Natural killer cell (primary cell): ENCODE measurements around the gene SGCD. TPM values are rescaled to one million over a fixed set of nuclear protein-coding genes. Genes with fewer than 3 reads are reported as not detected.

Experiments
- ATAC-seq, 3 donors: fragments of 150-1000 bp in 2 of 3; fragments of 200-7000 bp in 1 of 3; cut with Tn5 transposase; 1 replicate in 1 of 3; 2 replicates in 2 of 3; pipeline ENCODE4 v1.10.0; 2021; ENCODE audit warnings: mild to moderate bottlenecking in 2 of 3, moderate library complexity in 2 of 3
- DNase-seq, 2 donors: peaks; one replicate each; pipeline versions ENCODE4 v3.0.0 to v3.0.0-alpha.2; 2013 to 2021; ENCODE audit warnings: mixed read lengths in 1 of 2
- H3K27ac ChIP-seq: one replicate; pipeline ENCODE4 v1.5.1; 2013; ENCODE audit warnings: mild to moderate bottlenecking, low read length
- H3K27me3 ChIP-seq: one replicate; pipeline ENCODE4 v1.6.1; 2013; ENCODE audit warnings: low read length; ENCODE audit not compliant: control insufficient read depth, insufficient read depth
- H3K36me3 ChIP-seq: one replicate; pipeline ENCODE4 v1.6.1; 2013; ENCODE audit warnings: low read length; ENCODE audit not compliant: control insufficient read depth, insufficient read depth
- H3K4me1 ChIP-seq: one replicate; pipeline ENCODE4 v1.6.1; 2013; ENCODE audit warnings: low read length; ENCODE audit not compliant: control insufficient read depth, insufficient read depth
- H3K4me3 ChIP-seq: one replicate; pipeline ENCODE4 v1.5.1; 2013; ENCODE audit warnings: low read length
- H3K9me3 ChIP-seq: one replicate; pipeline ENCODE4 v1.6.1; 2013; ENCODE audit warnings: low read length; ENCODE audit not compliant: control insufficient read depth, insufficient read depth
- H3K27ac Mint-ChIP-seq, 2 donors: one replicate each; pipeline ENCODE4 v1.8.0; 2022; ENCODE audit warnings: mild to moderate bottlenecking in 2 of 2, mixed read lengths in 2 of 2, moderate library complexity in 1 of 2
- H3K27me3 Mint-ChIP-seq, 2 donors: one replicate each; pipeline ENCODE4 v1.8.0; 2022; ENCODE audit warnings: low read depth in 2 of 2, mixed read lengths in 2 of 2
- H3K36me3 Mint-ChIP-seq: one replicate; pipeline ENCODE4 v1.8.0; 2022; ENCODE audit warnings: mixed read lengths
- H3K4me1 Mint-ChIP-seq, 2 donors: one replicate each; pipeline ENCODE4 v1.8.0; 2022; ENCODE audit warnings: mixed read lengths in 2 of 2
- H3K4me3 Mint-ChIP-seq: one replicate; pipeline ENCODE4 v1.8.0; 2022; ENCODE audit warnings: mild to moderate bottlenecking, moderate library complexity, mixed read lengths
- H3K9me3 Mint-ChIP-seq, 2 donors: one replicate each; pipeline ENCODE4 v1.8.0; 2022; ENCODE audit warnings: mixed read lengths in 2 of 2
- CTCF ChIP-seq: fragments of 200-600 bp; IDR thresholded peaks from one replicate; pipeline ENCODE4 v1.8.0; 2022; ENCODE audit warnings: antibody characterized with exemption
- WGBS: methylation state at CpG from one replicate; pipeline ENCODE4 v1.1.7; 2013; ENCODE audit warnings: missing lambda C conversion rate; ENCODE audit not compliant: insufficient coverage; 5-methylcytosine and 5-hydroxymethylcytosine counted together
- intact Hi-C: fragments of 100-400 bp; cut with micrococcal nuclease; formaldehyde crosslinking; loops from one replicate; pipeline ENCODE4 v1.14.2; 2022
- total RNA-seq, 4 donors: library from RNA; stranded (reverse); fragments of 120-200 nt in 1 of 4; gene quantifications; one replicate each; pipeline versions ENCODE4 v1.2.3 to v1.2.4, GENCODE V29; 2013 to 2022

Gene SGCD
- total RNA-seq, 3 donors from 2014 or later (not counting 1 experiment from before 2014, with no cell fraction given) = 0.32 to 2.0 (median 1.4) TPM

- Histone ChIP-seq H3K27ac (no peak overlapping the region), H3K9me3 (no peaks in the 10 kb centered on the region), H3K27me3 (no peaks in the 10 kb centered on the region), H3K36me3 (no peaks in the 10 kb centered on the region), H3K4me3 (no peak overlapping the region), H3K4me1 (no peaks in the 10 kb centered on the region)
- DNase-seq = no peak
- H3K9me3 Mint-ChIP-seq = no peaks in the 10 kb centered on the region
- no peak overlapping the region for H3K27ac Mint-ChIP-seq
- H3K4me1 Mint-ChIP-seq = no peaks in the 10 kb centered on the region
- no peaks in the 10 kb centered on the region for H3K27me3 Mint-ChIP-seq
- no peak for TF ChIP-seq CTCF
- intact Hi-C loops = no loop called here
- H3K36me3 Mint-ChIP-seq = no peaks in the 10 kb centered on the region
- ATAC-seq = no peak
- 78% methylated on average over 1 of the region's 1 CpG for WGBS
- H3K4me3 Mint-ChIP-seq = no peak overlapping the region
These were observed 93.7 kb downstream of the SGCD start for GRCh38 chr5:156420665-156421064.

- Mint-ChIP-seq H3K27ac (no peak overlapping the region), H3K4me1 (no peaks in the 10 kb centered on the region), H3K36me3 (no peaks in the 10 kb centered on the region), H3K4me3 (no peak overlapping the region), H3K27me3 (peaks cover 0 to 5% of the 10 kb centered on the region in 2 donors), H3K9me3 (no peaks in the 10 kb centered on the region)
- WGBS = 64% methylated on average over 4 of the region's 4 CpGs
- no peak overlapping the region for H3K4me3 ChIP-seq
- H3K36me3 ChIP-seq = no peaks in the 10 kb centered on the region
- no peaks in the 10 kb centered on the region for H3K4me1 ChIP-seq
- ATAC-seq (no peak), DNase-seq (no peak)
- no peak for TF ChIP-seq CTCF
- H3K9me3 ChIP-seq = no peaks in the 10 kb centered on the region
- H3K27me3 ChIP-seq = no peaks in the 10 kb centered on the region
- no peak overlapping the region for H3K27ac ChIP-seq
- intact Hi-C loops = no loop called here
These were observed 94.8 kb downstream of the SGCD start for GRCh38 chr5:156421798-156422197.

GRCh38 chr5:156423597-156423996 is 96.6 kb downstream of the SGCD start:
- Mint-ChIP-seq H3K4me3 (no peak overlapping the region), H3K27me3 (peaks cover 2 to 7% of the 10 kb centered on the region in 2 donors), H3K36me3 (no peaks in the 10 kb centered on the region), H3K9me3 (no peaks in the 10 kb centered on the region), H3K27ac (no peak overlapping the region), H3K4me1 (no peaks in the 10 kb centered on the region)
- no peak for TF ChIP-seq CTCF
- Histone ChIP-seq H3K4me3 (no peak overlapping the region), H3K36me3 (no peaks in the 10 kb centered on the region), H3K9me3 (no peaks in the 10 kb centered on the region), H3K27ac (no peak overlapping the region), H3K27me3 (no peaks in the 10 kb centered on the region), H3K4me1 (no peaks in the 10 kb centered on the region)
- no peak for DNase-seq
- no peak for ATAC-seq
- 80% methylated on average over 3 of the region's 3 CpGs for WGBS
- intact Hi-C loops = no loop called here

GRCh38 chr5:156427315-156427714 is 100.4 kb downstream of the SGCD start:
- Mint-ChIP-seq H3K27me3 (peaks cover 8 to 27% of the 10 kb centered on the region in 2 donors), H3K4me3 (no peak overlapping the region), H3K27ac (no peak overlapping the region), H3K36me3 (no peaks in the 10 kb centered on the region), H3K9me3 (no peaks in the 10 kb centered on the region), H3K4me1 (no peaks in the 10 kb centered on the region)
- Histone ChIP-seq H3K4me1 (no peaks in the 10 kb centered on the region), H3K36me3 (no peaks in the 10 kb centered on the region), H3K9me3 (no peaks in the 10 kb centered on the region), H3K27ac (no peak overlapping the region), H3K4me3 (no peak overlapping the region), H3K27me3 (no peaks in the 10 kb centered on the region)
- 91% methylated on average over 4 of the region's 4 CpGs for WGBS
- no peak for TF ChIP-seq CTCF
- intact Hi-C loops = no loop called here
- ATAC-seq (no peak), DNase-seq (no peak)
